ENCODE measurements around the gene SH3PXD2A.

SH3PXD2A gene

GRCh38 chr10:103701380-103702222 is 153.8 kb downstream of the SH3PXD2A start:
- no peak for TF ChIP-seq CTCF (IDR thresholded peaks at IDR 0.05)

GRCh38 chr10:103700436-103700715 is 155.0 kb downstream of the SH3PXD2A start:
- no peak for TF ChIP-seq CTCF (IDR thresholded peaks at IDR 0.05)

GRCh38 chr10:103699611-103700435 is 155.6 kb downstream of the SH3PXD2A start:
- TF ChIP-seq CTCF (IDR thresholded peaks at IDR 0.05), result no peak

- no peak for TF ChIP-seq CTCF (IDR thresholded peaks at IDR 0.05)
Measured at GRCh38 chr10:103698266-103698665, 157.1 kb downstream of the SH3PXD2A start.

DNA sequence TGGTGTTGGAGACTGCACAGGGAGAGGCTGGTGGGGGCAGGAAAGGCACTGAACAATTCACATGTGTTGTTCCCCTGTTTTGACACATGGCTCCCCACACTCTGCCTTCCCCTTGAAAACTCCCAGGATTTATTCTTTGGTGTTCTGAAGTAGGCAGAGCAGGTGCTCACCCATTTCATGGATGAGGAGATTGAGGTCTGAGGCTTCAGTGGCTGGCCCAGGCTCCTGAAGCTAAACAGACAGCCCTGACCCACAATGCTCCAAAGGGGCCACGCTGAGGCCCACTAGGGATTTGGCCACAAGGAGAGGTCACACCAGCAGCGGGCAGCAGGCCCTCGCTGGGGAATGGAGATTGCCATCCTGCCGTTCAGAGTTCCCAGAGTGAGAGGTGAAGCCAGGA is 157.6 kb downstream of the SH3PXD2A start:
- TF ChIP-seq CTCF (IDR thresholded peaks at IDR 0.05), result no peak

DNA sequence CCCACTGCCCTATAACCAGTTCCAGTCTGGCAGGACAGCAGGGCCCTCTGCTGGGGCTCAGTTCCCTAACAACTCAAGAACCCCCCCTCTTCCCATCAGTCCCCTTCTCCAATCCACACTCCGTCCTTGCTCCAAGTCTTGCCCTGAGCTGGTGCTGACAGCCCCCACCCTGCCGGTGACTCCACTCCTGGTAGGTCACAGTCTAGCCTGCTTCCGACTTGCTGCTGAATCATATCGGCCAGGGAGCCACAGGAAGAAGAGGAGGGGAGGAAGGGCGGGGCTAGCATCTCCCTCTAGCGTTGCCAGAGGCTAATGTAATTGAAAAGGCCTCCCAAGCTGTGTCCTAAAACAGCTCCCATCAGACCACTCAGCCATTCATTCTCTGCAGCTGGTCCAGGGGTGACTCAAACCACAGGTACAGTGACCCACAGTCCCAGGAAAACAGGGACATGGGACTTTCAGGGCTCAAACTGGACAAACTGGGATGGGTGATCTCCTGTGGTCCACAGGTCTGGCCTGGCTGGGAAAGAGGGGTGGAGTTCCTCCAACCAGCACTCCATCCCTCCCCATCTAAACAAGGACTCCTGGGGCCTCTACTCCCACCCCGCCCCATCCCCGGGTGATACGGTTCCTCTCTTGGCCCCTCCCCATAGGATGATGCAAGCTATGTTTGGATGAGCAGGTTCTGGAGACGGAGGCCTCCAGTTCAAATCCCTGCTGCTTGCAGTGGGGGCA is 158.8 kb downstream of the SH3PXD2A start:
- TF ChIP-seq CTCF (IDR thresholded peaks at IDR 0.05), result no peak

GRCh38 chr10:103696094-103696410 is 159.3 kb downstream of the SH3PXD2A start:
- no peak for TF ChIP-seq CTCF (IDR thresholded peaks at IDR 0.05)
